ENCODE measurements around the gene AZI2.

AZI2 gene

GRCh38 chr3:28280781-28281180 lies 67.8 kb downstream of the AZI2 start:
- ChIA-PET CTCF (no interaction called here), POLR2A (no interaction called here)
- DNase-seq (ENCODE audit: extremely low spot score): no peak
- no peak for TF ChIP-seq CTCF (IDR thresholded peaks at IDR 0.05; ENCODE audit: control extremely low read depth, extremely low read depth, low read depth, missing control alignments)

DNA sequence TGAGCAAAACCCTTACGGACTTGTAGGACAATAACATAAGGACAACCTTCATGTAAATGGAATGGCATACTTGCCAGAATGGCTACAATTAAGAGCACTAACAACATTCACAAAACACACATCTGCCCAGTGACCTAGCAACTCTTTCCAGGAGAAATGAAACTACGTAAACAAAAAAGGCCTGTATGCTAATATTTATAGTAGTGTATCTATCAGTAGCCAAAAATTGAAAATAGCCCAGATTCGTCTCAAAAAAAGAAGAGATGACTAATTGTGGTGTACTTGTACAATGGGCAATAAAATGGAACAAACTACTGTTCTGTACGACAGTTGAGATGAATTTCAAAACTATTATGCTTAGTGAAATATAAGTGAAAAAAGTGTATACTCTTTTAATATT lies 68.9 kb downstream of the AZI2 start:
- ChIA-PET CTCF (interaction anchor here (1.2 kb wide), 1 partner anchor 8 kb away, joined by 3 read pairs; no protein-coding TSS in a partner anchor), POLR2A (no interaction called here)
- no peak for DNase-seq (ENCODE audit: extremely low spot score)
- TF ChIP-seq CTCF (IDR thresholded peaks at IDR 0.05; ENCODE audit: control extremely low read depth, extremely low read depth, low read depth, missing control alignments): no peak

- DNase-seq (ENCODE audit: extremely low spot score): no peak
- CTCF ChIA-PET: interaction anchor here (0.8 to 1.8 kb wide), 4 partner anchors 9 to 31 kb away, joined by 3 to 8 read pairs (median 4); no protein-coding TSS in a partner anchor
- TF ChIP-seq CTCF (IDR thresholded peaks at IDR 0.05; ENCODE audit: control extremely low read depth, extremely low read depth, low read depth, missing control alignments): no peak
- POLR2A ChIA-PET: no interaction called here
These were observed 69.7 kb downstream of the AZI2 start for GRCh38 chr3:28278918-28279317.

DNA sequence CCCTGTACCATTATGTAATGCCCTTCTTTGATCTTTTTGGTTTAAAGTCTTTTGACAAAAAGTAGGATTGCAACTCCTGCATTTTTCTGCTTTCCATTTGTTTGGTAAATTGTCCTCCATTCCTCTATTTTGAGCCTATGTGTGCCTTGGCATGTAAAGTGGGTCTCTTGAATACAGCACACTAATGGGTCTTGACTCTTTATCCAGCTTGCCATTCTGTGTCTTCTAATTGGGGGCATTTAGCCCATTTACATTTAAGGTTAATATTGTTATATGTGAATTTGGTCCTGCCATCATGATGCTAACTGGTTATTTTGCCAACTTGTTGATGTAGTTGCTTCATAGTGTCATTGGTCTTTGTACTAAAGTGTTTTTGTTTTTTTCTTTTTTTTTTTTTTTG lies 74.8 kb downstream of the AZI2 start:
- no peak for TF ChIP-seq CTCF (IDR thresholded peaks at IDR 0.05; ENCODE audit: control extremely low read depth, extremely low read depth, low read depth, missing control alignments)

More for the DNA sequence above, 74.8 kb downstream of the AZI2 start:
- CTCF ChIA-PET: interaction anchor here (0.8 to 2.1 kb wide), 3 partner anchors 9 to 21 kb away, joined by 3 to 9 read pairs (median 5); no protein-coding TSS in a partner anchor
- DNase-seq (ENCODE audit: extremely low spot score): no peak
- POLR2A ChIA-PET: no interaction called here
